GM19328 (cell line): ENCODE measurements around the gene DCAF12.
A peak's percentile ranks its signal among the peaks of the same experiment; 100 is the strongest.
"Not testable (repeated sequence)": the region's sequence is repeated elsewhere in the genome, so short reads cannot be mapped to it uniquely, and the experiment has no call there.

ENCODE experiments used
- ATAC-seq: cut with Tn5 transposase; IDR thresholded peaks from one replicate; pipeline ENCODE4 v1.9.1; 2021; ENCODE audit warnings: mild to moderate bottlenecking, moderate library complexity; ENCODE audit not compliant: unreplicated experiment

Gene DCAF12

GRCh38 chr9:34072410-34072809 lies 54.1 kb downstream of the DCAF12 start:
- no peak for ATAC-seq

GRCh38 chr9:34070606-34071324 lies 55.7 kb downstream of the DCAF12 start:
- no peak for ATAC-seq

- no peak for ATAC-seq
Measured at GRCh38 chr9:34069831-34070230, 56.7 kb downstream of the DCAF12 start.

- no peak for ATAC-seq
Measured at GRCh38 chr9:34065541-34065940, 61.0 kb downstream of the DCAF12 start.

- no peak for ATAC-seq
Measured at GRCh38 chr9:34059954-34060353, 66.5 kb downstream of the DCAF12 start.

GRCh38 chr9:34059281-34059680 lies 67.2 kb downstream of the DCAF12 start:
- no peak for ATAC-seq

- ATAC-seq: no peak
Measured at GRCh38 chr9:34049630-34050384, 76.7 kb downstream of the DCAF12 start.

GRCh38 chr9:34048727-34049629 lies 77.5 kb downstream of the DCAF12 start, which contains the start of gene UBAP2:
Gene UBAP2, minus strand, starts transcription at chr9:34048887. Its CDS starts 31,739 bp downstream, at chr9:34017148.
- ATAC-seq: peak; percentile 79

- ATAC-seq: peak; percentile 26
Measured at GRCh38 chr9:34047864-34048726, 78.4 kb downstream of the DCAF12 start.

GRCh38 chr9:34046784-34047379 lies 79.6 kb downstream of the DCAF12 start:
- no peak for ATAC-seq

- no peak for ATAC-seq
Measured at GRCh38 chr9:34045903-34046302, 80.6 kb downstream of the DCAF12 start.

- not testable (repeated sequence) for ATAC-seq
Measured at GRCh38 chr9:34042074-34042473, 84.4 kb downstream of the DCAF12 start.

GRCh38 chr9:34038851-34039250 lies 87.6 kb downstream of the DCAF12 start:
- ATAC-seq: not testable (repeated sequence)

GRCh38 chr9:34037626-34038025 lies 88.9 kb downstream of the DCAF12 start:
- ATAC-seq: no peak

GRCh38 chr9:34036625-34037024 lies 89.9 kb downstream of the DCAF12 start:
- no peak for ATAC-seq
